ENCODE measurements around the gene PLEKHO2. TPM values are rescaled to one million over a fixed set of nuclear protein-coding genes. Genes with fewer than 3 reads are reported as not detected.

Gene PLEKHO2
- total and polyA plus RNA-seq, 2 donors (not counting 3 experiments of a cell fraction or from before 2014, with no cell fraction given): 21.9 to 24.9 TPM

GRCh38 chr15:64905941-64906340 lies 64.2 kb downstream of the PLEKHO2 start:
- H3K27ac ChIP-seq (ENCODE audit: insufficient read depth, low read depth, low read length): no peak overlapping the region
- H3K36me3 ChIP-seq (ENCODE audit: control insufficient read depth in 2 of 2, extremely low read depth in 1 of 2, insufficient read depth in 2 of 2, low read length in 2 of 2): no peaks in the 10 kb centered on the region
- peaks cover 11% of the 10 kb centered on the region for H3K4me1 ChIP-seq (ENCODE audit: control insufficient read depth, extremely low read depth, insufficient read depth, low read length)
- no peak overlapping the region for H3K9ac ChIP-seq (replicated peaks; ENCODE audit: extremely low read depth, insufficient read depth, low read length)
- no peaks in the 10 kb centered on the region for H3K9me3 ChIP-seq (replicated peaks; ENCODE audit: control insufficient read depth, insufficient read depth, low read length)
- no peak overlapping the region for H3K4me3 ChIP-seq (replicated peaks in 1 of 3; ENCODE audit: insufficient read depth in 1 of 3, low read depth in 1 of 3, low read length in 3 of 3)
- no peak for DNase-seq (ENCODE audit: low read depth, low spot score)
- dilution Hi-C loops (cut with MboI; ENCODE audit: extremely low pct_ligation_motif_present, low sequenced_read_pairs): no loop called here
- ChIA-PET CTCF (interaction anchor here (1.0 to 3.5 kb wide), 28 partner anchors 10 to 190 kb away, joined by 3 to 34 read pairs (median 6); partner anchors contain the start of gene PIF1), POLR2A (interaction anchor here (1.5 kb wide), 1 partner anchor 65 kb away, joined by 3 read pairs; the partner anchor contains the start of gene PLEKHO2)
- no peaks in the 10 kb centered on the region for H3K79me2 ChIP-seq (ENCODE audit: control insufficient read depth, insufficient read depth, low read length)
- H3K27me3 ChIP-seq (ENCODE audit: control insufficient read depth in 2 of 2, insufficient read depth in 2 of 2, low read length in 2 of 2): no peaks in the 10 kb centered on the region
- peak overlapping the region; percentile 100 for H2AFZ ChIP-seq (ENCODE audit: low read depth, low read length)
- intact Hi-C loops (cut with micrococcal nuclease): loop anchor here (1.0 kb wide), 4 partner anchors 65 to 175 kb away; partner anchors contain the start of gene PLEKHO2
- TF ChIP-seq MAX (IDR thresholded peaks at IDR 0.05; ENCODE audit: insufficient read depth, insufficient read length) (no peak), POLR2AphosphoS5 (IDR thresholded peaks at IDR 0.05; ENCODE audit: insufficient read depth, low read depth, low read length) (no peak)
- BruUV-seq (replicated peaks): no TSS peak
- no peak for FAIRE-seq
- no peaks in the 10 kb centered on the region for H4K20me1 ChIP-seq (replicated peaks; ENCODE audit: control insufficient read depth, extremely low read depth, insufficient read depth, low read length)
- peak overlapping the region; percentile 72 for H3K4me2 ChIP-seq (ENCODE audit: insufficient read depth, low read length)
- no peaks in the 10 kb centered on the region for H3K9me1 ChIP-seq (replicated peaks; ENCODE audit: control insufficient read depth, extremely low read depth, insufficient read depth, low read length)

- ChIA-PET CTCF (interaction anchor here (0.7 to 3.5 kb wide), 12 partner anchors 12 to 178 kb away, joined by 3 to 34 read pairs (median 6); no protein-coding TSS in a partner anchor), POLR2A (no interaction called here)
- no peaks in the 10 kb centered on the region for H3K36me3 ChIP-seq (ENCODE audit: control insufficient read depth in 2 of 2, extremely low read depth in 1 of 2, insufficient read depth in 2 of 2, low read length in 2 of 2)
- H3K9me1 ChIP-seq (replicated peaks; ENCODE audit: control insufficient read depth, extremely low read depth, insufficient read depth, low read length): no peaks in the 10 kb centered on the region
- TF ChIP-seq JUN (IDR thresholded peaks at IDR 0.05; ENCODE audit: borderline replicate concordance, insufficient read depth, insufficient read length, low read depth) (no peak), GATA2 (IDR thresholded peaks at IDR 0.05; ENCODE audit: insufficient read depth, insufficient read length, low read depth, low read length) (no peak), CTCF (IDR thresholded peaks at IDR 0.05; ENCODE audit: extremely low read depth in 1 of 2, insufficient read depth in 1 of 2, low read depth in 1 of 2, low read length in 2 of 2) (no peak), EZH2 (IDR thresholded peaks at IDR 0.05; ENCODE audit: borderline replicate concordance, low read depth, low read length, severe bottlenecking) (no peak), MAX (IDR thresholded peaks at IDR 0.05; ENCODE audit: insufficient read depth, insufficient read length) (no peak), FOS (IDR thresholded peaks at IDR 0.05; ENCODE audit: borderline replicate concordance, insufficient read depth, low read length) (no peak), POLR2AphosphoS5 (IDR thresholded peaks at IDR 0.05; ENCODE audit: insufficient read depth, low read depth, low read length) (no peak), MYC (IDR thresholded peaks at IDR 0.05; ENCODE audit: low read depth, low read length) (no peak), POLR2A (IDR thresholded peaks at IDR 0.05; ENCODE audit: low read depth, low read length) (no peak)
- peaks cover 11% of the 10 kb centered on the region for H3K4me1 ChIP-seq (ENCODE audit: control insufficient read depth, extremely low read depth, insufficient read depth, low read length)
- no peaks in the 10 kb centered on the region for H3K27me3 ChIP-seq (ENCODE audit: control insufficient read depth in 2 of 2, insufficient read depth in 2 of 2, low read length in 2 of 2)
- no peak overlapping the region for H3K4me2 ChIP-seq (ENCODE audit: insufficient read depth, low read length)
- no TSS peak for BruUV-seq (replicated peaks)
- dilution Hi-C loops (cut with MboI; ENCODE audit: extremely low pct_ligation_motif_present, low sequenced_read_pairs) (no loop called here), intact Hi-C loops (cut with micrococcal nuclease) (no loop called here)
- H3K9me3 ChIP-seq (replicated peaks; ENCODE audit: control insufficient read depth, insufficient read depth, low read length): no peaks in the 10 kb centered on the region
- no peak overlapping the region for H3K4me3 ChIP-seq (replicated peaks in 1 of 3; ENCODE audit: insufficient read depth in 1 of 3, low read depth in 1 of 3, low read length in 3 of 3)
- no peaks in the 10 kb centered on the region for H4K20me1 ChIP-seq (replicated peaks; ENCODE audit: control insufficient read depth, extremely low read depth, insufficient read depth, low read length)
- FAIRE-seq: no peak
- no peaks in the 10 kb centered on the region for H3K79me2 ChIP-seq (ENCODE audit: control insufficient read depth, insufficient read depth, low read length)
- DNase-seq (ENCODE audit: low read depth, low spot score): no peak
- H2AFZ ChIP-seq (ENCODE audit: low read depth, low read length): no peak overlapping the region
- no peak overlapping the region for H3K27ac ChIP-seq (ENCODE audit: insufficient read depth, low read depth, low read length)
- H3K9ac ChIP-seq (replicated peaks; ENCODE audit: extremely low read depth, insufficient read depth, low read length): no peak overlapping the region
Measured at GRCh38 chr15:64906402-64906801, 64.7 kb downstream of the PLEKHO2 start.
